GM18511 (cell line): Measurements from ENCODE around the gene PTPRD.

Experiments used
- ATAC-seq: cut with Tn5 transposase; IDR thresholded peaks from one replicate; pipeline ENCODE4 v1.9.1; 2021; ENCODE audit warnings: mild to moderate bottlenecking, moderate library complexity; ENCODE audit not compliant: unreplicated experiment

Gene PTPRD

GRCh38 chr9:8855046-8855445, 1757.8 kb downstream of the PTPRD start:
- no peak for ATAC-seq

- ATAC-seq, result no peak
These were observed 1760.4 kb downstream of the PTPRD start for GRCh38 chr9:8852301-8852864.

DNA sequence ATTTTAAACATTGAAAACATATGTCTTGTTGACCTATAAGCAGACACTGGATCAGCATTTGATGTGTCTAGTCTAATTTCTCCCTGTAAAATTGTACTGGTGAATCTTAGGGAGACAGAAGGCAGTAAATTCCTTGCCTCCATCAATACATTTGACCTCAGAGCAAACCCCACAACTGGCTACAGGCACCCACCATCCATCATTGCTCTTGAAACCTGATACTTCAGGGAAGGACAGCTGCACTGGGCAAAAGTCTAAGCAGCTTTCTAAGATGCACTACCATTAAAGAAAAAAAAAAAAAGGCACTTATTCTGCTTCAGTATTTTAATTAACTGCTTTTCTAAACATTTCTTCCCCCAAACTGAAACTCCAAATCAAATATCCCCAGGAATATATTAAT, 1761.9 kb downstream of the PTPRD start:
- no peak for ATAC-seq

GRCh38 chr9:8845808-8846207, 1767.0 kb downstream of the PTPRD start:
- ATAC-seq, result no peak

GRCh38 chr9:8845376-8845775, 1767.4 kb downstream of the PTPRD start:
- no peak for ATAC-seq

GRCh38 chr9:8844549-8844948, 1768.3 kb downstream of the PTPRD start:
- ATAC-seq, result no peak

DNA sequence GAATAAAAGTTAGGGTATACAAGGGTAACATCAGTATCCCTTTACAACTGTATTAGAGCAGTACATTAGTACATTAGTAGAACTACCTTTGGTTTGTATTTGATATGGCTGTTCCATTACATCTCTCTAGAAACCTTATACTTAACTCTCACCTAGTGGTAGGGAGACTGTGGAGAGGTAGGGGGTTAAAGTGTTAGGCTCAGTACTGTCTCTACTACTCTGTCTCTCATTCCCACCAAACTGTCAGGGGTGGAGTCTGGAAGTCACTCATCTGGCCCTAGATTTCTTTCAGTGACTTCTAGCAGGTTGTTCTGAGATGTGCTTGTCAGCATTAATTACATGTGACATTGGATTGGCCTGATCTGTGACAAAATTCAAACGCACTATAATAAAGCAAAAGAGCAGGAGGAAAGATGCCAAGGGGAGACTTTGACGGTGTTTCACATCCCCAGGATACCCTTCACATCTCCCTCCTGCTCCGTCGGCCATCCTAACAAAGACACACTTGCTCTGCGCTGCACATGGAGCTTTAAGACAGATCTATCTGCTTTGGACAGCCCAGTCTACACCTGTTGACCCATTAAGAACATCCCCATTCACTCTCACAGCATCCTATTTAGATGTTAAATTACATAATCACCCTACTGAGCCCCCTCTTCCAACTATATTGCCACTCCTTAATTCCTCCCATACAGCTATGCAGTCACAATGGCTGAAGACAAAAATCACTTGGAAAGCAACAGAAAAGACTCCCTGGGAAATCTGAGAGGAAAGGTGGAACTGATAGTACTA, 1770.2 kb downstream of the PTPRD start:
- no peak for ATAC-seq

GRCh38 chr9:8838136-8838535, 1774.7 kb downstream of the PTPRD start:
- ATAC-seq, result no peak

- no peak for ATAC-seq
These were observed 1777.5 kb downstream of the PTPRD start for GRCh38 chr9:8835291-8835690.

GRCh38 chr9:8832955-8833354, 1779.8 kb downstream of the PTPRD start:
- no peak for ATAC-seq

DNA sequence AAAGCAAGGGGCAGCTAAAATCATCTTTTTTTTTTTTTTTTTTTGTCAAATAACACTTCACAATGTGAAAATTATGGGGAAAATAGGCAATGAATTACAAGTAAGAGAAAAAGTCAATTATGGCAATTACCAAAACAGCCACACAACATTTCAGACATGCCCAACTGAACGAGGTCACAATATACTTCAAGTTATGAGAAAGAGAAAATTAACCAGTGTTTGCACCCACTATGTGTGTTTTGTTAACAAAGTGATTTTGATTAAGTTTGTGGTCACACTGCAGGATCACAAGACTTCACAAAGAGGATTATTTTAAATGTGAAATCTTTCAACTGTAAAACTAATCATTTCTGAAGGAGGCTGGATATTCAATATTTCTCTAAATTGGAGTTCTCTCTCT, 1780.4 kb downstream of the PTPRD start:
- ATAC-seq, result no peak

DNA sequence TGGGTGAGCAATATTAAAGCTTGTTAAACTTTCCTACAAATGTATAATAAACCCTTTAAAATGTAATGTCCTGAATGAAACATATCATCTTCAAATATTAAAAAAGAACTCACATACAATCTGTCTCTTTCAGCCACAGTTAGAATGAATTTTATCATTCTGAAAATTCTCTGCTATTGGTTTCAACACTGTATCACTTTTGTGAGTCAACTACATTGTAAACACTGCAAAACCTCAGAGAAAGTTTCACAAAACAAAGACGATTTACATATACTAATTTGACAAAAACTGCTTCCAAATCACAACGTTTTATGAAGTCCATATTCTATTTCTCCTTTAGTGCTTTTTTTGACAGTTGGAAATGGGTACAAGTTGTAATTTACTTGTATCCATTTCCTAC, 1781.2 kb downstream of the PTPRD start:
- ATAC-seq, result no peak

DNA sequence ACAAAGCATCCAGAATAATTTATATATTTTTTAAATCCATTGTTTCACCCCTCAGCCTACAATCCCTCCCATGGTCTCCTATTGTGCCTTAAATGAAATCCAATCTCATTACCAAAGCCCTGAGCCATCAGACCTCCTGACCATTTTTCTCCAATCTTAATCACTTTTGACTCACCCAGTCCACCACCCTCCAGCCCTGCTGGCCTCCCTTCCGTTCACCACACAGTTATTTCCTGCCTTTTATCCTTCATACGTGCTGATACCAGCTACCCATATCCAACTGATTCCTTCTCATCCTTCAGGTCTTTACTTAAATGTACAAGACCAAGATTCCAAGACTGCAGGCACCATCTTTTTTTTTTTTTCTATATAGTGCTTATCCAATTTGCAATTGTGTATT, 1786.5 kb downstream of the PTPRD start:
- no peak for ATAC-seq

DNA sequence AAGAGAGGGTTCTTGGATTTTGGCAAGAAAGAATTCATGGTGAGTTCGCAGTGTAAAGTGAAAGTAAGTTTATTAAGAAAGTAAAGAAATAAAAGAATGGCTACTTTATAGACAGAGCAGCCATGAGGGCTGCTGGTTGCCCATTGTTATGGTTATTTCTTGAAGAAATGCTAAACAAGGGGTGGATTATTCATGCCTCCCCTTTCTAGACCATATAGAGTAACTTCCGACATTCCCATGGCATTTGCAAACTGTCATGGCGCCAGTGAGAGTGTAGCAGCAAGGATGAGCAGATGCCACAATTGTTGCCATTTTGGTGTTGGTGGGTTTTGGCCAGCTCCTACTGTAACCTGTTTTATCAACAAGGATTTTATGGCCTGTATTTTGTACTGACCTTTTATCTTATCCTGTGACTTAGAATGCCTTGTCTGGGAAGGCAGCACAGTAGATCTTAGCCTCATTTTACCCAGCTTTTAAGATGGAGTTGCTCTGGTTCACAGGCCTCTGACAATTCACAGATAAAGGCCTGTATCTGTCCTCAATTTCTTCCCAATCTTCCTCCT, 1787.1 kb downstream of the PTPRD start:
- ATAC-seq, result no peak

GRCh38 chr9:8823131-8823895, 1789.5 kb downstream of the PTPRD start:
- ATAC-seq, result no peak

GRCh38 chr9:8822667-8823025, 1790.2 kb downstream of the PTPRD start:
- no peak for ATAC-seq

GRCh38 chr9:8821910-8822666, 1790.7 kb downstream of the PTPRD start:
- no peak for ATAC-seq

DNA sequence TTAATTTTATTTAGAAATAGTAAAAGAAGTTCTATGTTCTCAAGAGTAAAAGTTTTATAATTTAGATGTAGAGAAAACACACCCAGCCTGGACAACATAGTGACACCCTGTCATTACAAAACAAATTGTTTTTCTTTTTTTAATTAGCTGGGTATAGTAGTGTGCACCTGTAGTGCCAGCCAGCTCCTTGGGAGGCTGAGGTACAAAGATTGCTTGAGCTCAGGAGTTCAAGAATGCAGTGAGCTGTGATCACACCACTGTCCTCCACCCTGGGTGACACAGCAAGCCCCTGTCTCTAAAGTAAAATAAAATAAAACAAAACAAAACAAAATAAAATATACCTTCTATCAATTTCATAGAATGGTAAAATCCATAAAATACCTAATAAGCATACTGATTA, 1795.5 kb downstream of the PTPRD start:
- ATAC-seq, result no peak

DNA sequence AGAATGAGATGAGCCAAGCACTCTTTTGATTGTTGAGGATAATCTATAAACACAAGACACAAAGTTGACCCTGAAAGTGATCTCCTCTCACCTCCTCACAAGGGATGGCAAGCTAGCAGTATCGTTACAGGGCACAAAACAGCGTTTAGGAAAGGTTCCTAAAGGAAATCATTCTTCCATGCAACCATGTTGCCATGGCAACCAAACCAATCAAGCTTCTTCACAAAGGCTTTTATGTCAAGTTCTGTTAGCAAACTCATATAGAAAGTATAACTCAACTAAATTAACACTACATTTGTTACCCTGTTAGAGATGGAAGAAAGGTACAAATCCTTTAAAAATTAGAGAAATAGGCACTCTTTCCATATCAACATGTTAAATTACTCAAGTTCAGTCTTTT, 1796.4 kb downstream of the PTPRD start:
- no peak for ATAC-seq

DNA sequence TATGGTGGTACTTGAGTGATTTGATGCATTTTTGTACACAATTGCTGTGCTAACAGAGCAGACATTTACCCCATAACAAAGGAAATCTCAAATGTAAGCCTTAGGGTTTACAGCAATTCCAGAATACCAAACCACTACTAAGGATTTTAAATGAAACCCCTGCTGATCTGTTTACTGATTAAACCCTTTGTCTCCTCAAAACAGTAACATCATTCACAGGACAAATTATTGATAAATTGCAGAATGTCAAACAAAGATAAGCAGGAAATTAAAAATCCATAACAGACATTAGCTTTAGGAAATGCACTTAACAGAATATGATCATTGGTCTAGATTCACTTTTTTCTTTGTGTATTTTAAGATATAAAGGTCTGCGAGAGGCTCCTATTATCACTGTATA, 1796.9 kb downstream of the PTPRD start:
- no peak for ATAC-seq

GRCh38 chr9:8815219-8815618, 1797.6 kb downstream of the PTPRD start:
- no peak for ATAC-seq
